Cerebellar nuclear complex (tissue), 1 donor: ENCODE data around the gene CHD2.
"Not testable (repeated sequence)": the region's sequence is repeated elsewhere in the genome, so short reads cannot be mapped to it uniquely, and the experiment has no call there.

Experiments
- DNase-seq, 2 experiments: peaks; one replicate each; lab custom pipeline; 2025; lab: John Stamatoyannopoulos, UW

The CHD2 gene

GRCh38 chr15:93035092-93035915 lies 135.2 kb downstream of the CHD2 start:
- DNase-seq = no peak

GRCh38 chr15:93035953-93036810 lies 136.1 kb downstream of the CHD2 start:
- no peak for DNase-seq

GRCh38 chr15:93036951-93037819 lies 137.1 kb downstream of the CHD2 start:
- DNase-seq = peak in 1 of 2 experiments; percentile 16

- DNase-seq = no peak
Observed at GRCh38 chr15:93037820-93038705, 137.9 kb downstream of the CHD2 start.

GRCh38 chr15:93039562-93040287 lies 139.6 kb downstream of the CHD2 start:
- not testable (repeated sequence) for DNase-seq

- no peak for DNase-seq
Observed at GRCh38 chr15:93040288-93041158, 140.4 kb downstream of the CHD2 start.

GRCh38 chr15:93041159-93041547 lies 141.0 kb downstream of the CHD2 start:
- DNase-seq = no peak

GRCh38 chr15:93042211-93042610 lies 142.1 kb downstream of the CHD2 start:
- DNase-seq = no peak

- no peak for DNase-seq
Observed at GRCh38 chr15:93042691-93043378, 142.7 kb downstream of the CHD2 start.

- DNase-seq = no peak
Observed at GRCh38 chr15:93043621-93044300, 143.6 kb downstream of the CHD2 start.

- DNase-seq = no peak
Observed at GRCh38 chr15:93044301-93045190, 144.4 kb downstream of the CHD2 start.

GRCh38 chr15:93045191-93045785 lies 145.2 kb downstream of the CHD2 start:
- no peak for DNase-seq

GRCh38 chr15:93046120-93046519 lies 146.0 kb downstream of the CHD2 start:
- DNase-seq = no peak

GRCh38 chr15:93046721-93047120 lies 146.6 kb downstream of the CHD2 start:
- no peak for DNase-seq

GRCh38 chr15:93047621-93048425 lies 147.7 kb downstream of the CHD2 start:
- DNase-seq = no peak

- DNase-seq = no peak
Observed at GRCh38 chr15:93048426-93048721, 148.2 kb downstream of the CHD2 start.
